AG10803 (cell line): ENCODE data around the gene WNT7B.

Source experiments
- DNase-seq: peaks from one replicate; pipeline ENCODE4 v3.0.0; 2010; ENCODE audit warnings: low read depth
- H3K4me3 ChIP-seq: 2 replicates; pipeline ENCODE4 v1.5.1; 2011; ENCODE audit warnings: mild to moderate bottlenecking, low read length, control low read depth
- TF ChIP-seq, protein P1 (sequence below): conservative IDR thresholded peaks from 2 replicates; pipeline ENCODE4 v1.5.1; 2011; ENCODE audit warnings: mild to moderate bottlenecking, low read length, control low read depth, inconsistent platforms

WNT7B gene

DNA sequence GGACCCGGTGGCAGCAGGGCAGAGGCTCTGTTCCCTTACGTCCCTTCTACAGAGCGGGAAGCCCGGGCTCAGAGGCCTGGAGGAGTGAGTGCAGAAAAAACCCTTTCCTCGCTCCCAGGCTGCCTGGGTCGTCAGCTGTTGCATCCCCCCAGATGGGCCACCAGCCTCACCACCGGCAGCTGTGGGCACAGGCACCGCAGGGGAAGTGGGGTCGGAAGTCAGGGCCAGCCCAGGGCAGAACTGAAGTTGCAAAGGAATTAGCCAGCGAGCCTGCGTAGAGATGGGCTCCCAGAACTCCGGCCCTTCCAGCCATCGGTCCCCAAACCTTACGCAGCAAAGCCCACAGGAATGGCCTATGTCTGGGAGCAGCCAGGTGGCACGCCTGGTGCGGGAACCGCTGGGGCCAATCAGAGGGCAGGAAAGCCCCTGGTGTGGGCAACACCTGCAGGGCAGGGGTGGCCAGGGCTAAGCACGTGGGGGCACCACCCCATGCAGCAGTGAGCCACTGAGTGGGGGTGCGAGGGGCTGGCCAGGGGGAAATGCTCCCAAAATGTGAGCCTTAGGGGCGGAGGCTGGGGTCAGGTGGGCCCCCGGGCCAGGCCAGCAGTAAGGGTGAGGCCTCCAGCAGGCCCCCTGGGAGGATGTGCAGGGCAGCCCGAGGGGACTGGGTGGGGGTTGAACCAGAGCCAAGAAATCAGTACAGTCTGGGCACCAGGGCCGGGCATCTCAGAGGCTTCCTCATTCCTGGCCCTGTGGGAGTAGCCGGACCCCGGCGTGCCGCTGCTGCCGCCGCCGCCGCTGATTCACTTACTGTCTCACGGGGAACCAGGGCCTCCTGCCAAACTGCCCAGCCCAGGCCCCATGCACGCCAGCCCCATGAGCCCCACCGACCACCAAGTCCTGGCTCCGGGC, 58.2 kb downstream of the WNT7B start:
- DNase-seq: no peak
- TF ChIP-seq, protein P1, sequence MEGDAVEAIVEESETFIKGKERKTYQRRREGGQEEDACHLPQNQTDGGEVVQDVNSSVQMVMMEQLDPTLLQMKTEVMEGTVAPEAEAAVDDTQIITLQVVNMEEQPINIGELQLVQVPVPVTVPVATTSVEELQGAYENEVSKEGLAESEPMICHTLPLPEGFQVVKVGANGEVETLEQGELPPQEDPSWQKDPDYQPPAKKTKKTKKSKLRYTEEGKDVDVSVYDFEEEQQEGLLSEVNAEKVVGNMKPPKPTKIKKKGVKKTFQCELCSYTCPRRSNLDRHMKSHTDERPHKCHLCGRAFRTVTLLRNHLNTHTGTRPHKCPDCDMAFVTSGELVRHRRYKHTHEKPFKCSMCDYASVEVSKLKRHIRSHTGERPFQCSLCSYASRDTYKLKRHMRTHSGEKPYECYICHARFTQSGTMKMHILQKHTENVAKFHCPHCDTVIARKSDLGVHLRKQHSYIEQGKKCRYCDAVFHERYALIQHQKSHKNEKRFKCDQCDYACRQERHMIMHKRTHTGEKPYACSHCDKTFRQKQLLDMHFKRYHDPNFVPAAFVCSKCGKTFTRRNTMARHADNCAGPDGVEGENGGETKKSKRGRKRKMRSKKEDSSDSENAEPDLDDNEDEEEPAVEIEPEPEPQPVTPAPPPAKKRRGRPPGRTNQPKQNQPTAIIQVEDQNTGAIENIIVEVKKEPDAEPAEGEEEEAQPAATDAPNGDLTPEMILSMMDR: no peak
- H3K4me3 ChIP-seq: no peak overlapping the region

GRCh38 chr22:45917700-45918458, 59.1 kb downstream of the WNT7B start:
- DNase-seq: no peak
- TF ChIP-seq, protein P1: no peak
- no peak overlapping the region for H3K4me3 ChIP-seq

DNA sequence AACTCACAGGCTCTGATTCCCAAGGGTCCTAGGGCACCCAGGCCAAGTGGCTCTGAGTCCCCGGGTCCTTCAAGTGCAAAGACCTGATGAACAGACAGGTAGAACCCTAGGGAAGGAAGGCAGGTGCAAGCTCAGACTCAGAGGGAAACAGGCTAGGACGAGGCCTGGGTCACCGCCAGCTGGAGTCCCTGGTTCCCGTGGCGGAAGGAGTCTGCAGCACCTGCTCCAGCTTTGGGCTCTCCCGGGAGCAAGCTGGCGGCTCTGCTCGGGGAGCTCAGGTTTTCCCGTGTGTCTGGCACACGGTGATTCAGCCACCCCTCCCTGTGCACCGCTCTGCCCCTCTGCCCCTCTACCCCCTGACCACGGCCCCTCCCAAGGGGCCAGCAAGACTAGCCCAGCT, 59.8 kb downstream of the WNT7B start:
- TF ChIP-seq, protein P1: no peak
- no peak for DNase-seq
- H3K4me3 ChIP-seq: no peak overlapping the region

- no peak overlapping the region for H3K4me3 ChIP-seq
- no peak for DNase-seq
- TF ChIP-seq, protein P1: no peak
These were observed 60.4 kb downstream of the WNT7B start for GRCh38 chr22:45916515-45916914.

GRCh38 chr22:45915841-45916240, 61.1 kb downstream of the WNT7B start:
- H3K4me3 ChIP-seq: no peak overlapping the region
- TF ChIP-seq, protein P1: no peak
- DNase-seq: no peak

GRCh38 chr22:45915151-45915550, 61.8 kb downstream of the WNT7B start:
- no peak overlapping the region for H3K4me3 ChIP-seq
- DNase-seq: no peak
- TF ChIP-seq, protein P1: no peak
